Testis (tissue), 3 donors: Measurements from ENCODE around the gene SWAP70. TPM values are rescaled to one million over a fixed set of nuclear protein-coding genes. Genes with fewer than 3 reads are reported as not detected.
"Not testable (repeated sequence)": the region's sequence is repeated elsewhere in the genome, so short reads cannot be mapped to it uniquely, and the experiment has no call there.

Source experiments
- DNase-seq: peaks from one replicate; pipeline ENCODE4 v3.0.0-alpha.2; 2019
- H3K27ac ChIP-seq, 2 donors: fragments of 200-600 bp; sonication (generic); one replicate each; pipeline ENCODE4 v1.5.1; 2019
- H3K27me3 ChIP-seq: fragments of 200-600 bp; sonication (generic); one replicate; pipeline ENCODE4 v1.5.1; 2019
- H3K36me3 ChIP-seq: fragments of 200-600 bp; sonication (generic); one replicate; pipeline ENCODE4 v1.5.1; 2017; ENCODE audit warnings: low read depth; ENCODE audit errors: missing control alignments
- H3K4me1 ChIP-seq: fragments of 200-600 bp; sonication (generic); one replicate; pipeline ENCODE4 v1.5.1; 2019
- H3K4me3 ChIP-seq, 2 donors: fragments of 200-600 bp; sonication (generic); one replicate each; pipeline ENCODE4 v1.5.1; 2017 to 2019
- H3K9me3 ChIP-seq: fragments of 200-600 bp; sonication (generic); one replicate; pipeline ENCODE4 v1.5.1; 2017
- POLR2A ChIP-seq: fragments of 450-650 bp; IDR thresholded peaks from one replicate; pipeline ENCODE4 v1.6.1; 2017; ENCODE audit warnings: antibody characterized with exemption, mild to moderate bottlenecking, moderate library complexity
- WGBS, 2 donors: methylation state at CpG; one replicate each; pipeline ENCODE4 v1.1.5; 2018; 5-methylcytosine and 5-hydroxymethylcytosine counted together
- intact Hi-C: fragments of 100-400 bp; cut with DNase I; formaldehyde crosslinking; loops from one replicate; pipeline ENCODE4 v1.15.1; 2023; ENCODE audit warnings: low total_unique reads
- polyA plus RNA-seq: library from polyadenylated mRNA; stranded (reverse); fragments of 350-450 nt; fragmentation: Illumina TruSeq; extraction: RNeasy Lipid Tissue Mini Kit (QIAGEN cat#74804); gene quantifications from one replicate; pipeline ENCODE4 v1.2.3, GENCODE V29; 2014; ENCODE audit warnings: low read depth, low replicate concordance; ENCODE audit not compliant: insufficient read depth
- total RNA-seq, 2 donors: library from RNA; depleted of rRNA; stranded (reverse); fragments of >200 nt; gene quantifications; one replicate each; pipeline ENCODE4 v1.2.3, GENCODE V29; 2016
- TF ChIP-seq, protein P1 (sequence below), 3 experiments: fragments of 450-650 bp in 2 of 3; fragments of 200-600 bp in 1 of 3; sonication (generic) in 1 of 3; IDR thresholded peaks; one replicate each; pipeline ENCODE4 v1.5.1; 2016 to 2019; ENCODE audit warnings: antibody characterized with exemption in 3 of 3, mild to moderate bottlenecking in 2 of 3, moderate library complexity in 1 of 3

SWAP70 gene
- total and polyA plus RNA-seq, 3 donors from 2014 or later: 10.2 to 14.7 (median 10.5) TPM

DNA sequence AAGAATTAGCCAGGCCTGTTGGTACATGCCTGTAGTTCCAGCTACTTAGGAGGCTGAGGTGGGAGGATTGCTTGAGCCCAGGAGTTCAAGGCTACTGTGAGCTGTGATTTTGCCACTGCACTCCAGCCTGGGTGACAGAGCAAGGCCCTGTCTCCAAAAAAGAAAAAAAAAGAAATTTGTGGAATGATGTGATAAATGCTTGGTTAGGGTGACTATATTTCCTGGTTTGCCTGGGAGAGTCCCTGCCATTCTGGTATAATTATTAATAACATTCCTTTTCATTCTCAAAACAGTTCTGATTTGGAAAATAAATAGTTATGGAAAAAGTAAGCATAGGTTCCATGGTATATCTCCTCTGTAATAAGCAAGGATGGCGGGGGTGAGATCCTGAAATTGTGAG is 74.8 kb downstream of the SWAP70 start:
- 83 to 94% methylated on average over 1 of the region's 1 CpG for WGBS, 2 donors
- intact Hi-C loops: no loop called here
- no peak for DNase-seq
- Histone ChIP-seq H3K9me3 (no peaks in the 10 kb centered on the region), H3K36me3 (no peaks in the 10 kb centered on the region), H3K27me3 (no peaks in the 10 kb centered on the region), H3K27ac (no peak overlapping the region), H3K4me3 (no peak overlapping the region), H3K4me1 (no peaks in the 10 kb centered on the region)
- TF ChIP-seq, protein P1, sequence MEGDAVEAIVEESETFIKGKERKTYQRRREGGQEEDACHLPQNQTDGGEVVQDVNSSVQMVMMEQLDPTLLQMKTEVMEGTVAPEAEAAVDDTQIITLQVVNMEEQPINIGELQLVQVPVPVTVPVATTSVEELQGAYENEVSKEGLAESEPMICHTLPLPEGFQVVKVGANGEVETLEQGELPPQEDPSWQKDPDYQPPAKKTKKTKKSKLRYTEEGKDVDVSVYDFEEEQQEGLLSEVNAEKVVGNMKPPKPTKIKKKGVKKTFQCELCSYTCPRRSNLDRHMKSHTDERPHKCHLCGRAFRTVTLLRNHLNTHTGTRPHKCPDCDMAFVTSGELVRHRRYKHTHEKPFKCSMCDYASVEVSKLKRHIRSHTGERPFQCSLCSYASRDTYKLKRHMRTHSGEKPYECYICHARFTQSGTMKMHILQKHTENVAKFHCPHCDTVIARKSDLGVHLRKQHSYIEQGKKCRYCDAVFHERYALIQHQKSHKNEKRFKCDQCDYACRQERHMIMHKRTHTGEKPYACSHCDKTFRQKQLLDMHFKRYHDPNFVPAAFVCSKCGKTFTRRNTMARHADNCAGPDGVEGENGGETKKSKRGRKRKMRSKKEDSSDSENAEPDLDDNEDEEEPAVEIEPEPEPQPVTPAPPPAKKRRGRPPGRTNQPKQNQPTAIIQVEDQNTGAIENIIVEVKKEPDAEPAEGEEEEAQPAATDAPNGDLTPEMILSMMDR (IDR thresholded peaks at IDR 0.05): no peak
- no peak for TF ChIP-seq POLR2A

DNA sequence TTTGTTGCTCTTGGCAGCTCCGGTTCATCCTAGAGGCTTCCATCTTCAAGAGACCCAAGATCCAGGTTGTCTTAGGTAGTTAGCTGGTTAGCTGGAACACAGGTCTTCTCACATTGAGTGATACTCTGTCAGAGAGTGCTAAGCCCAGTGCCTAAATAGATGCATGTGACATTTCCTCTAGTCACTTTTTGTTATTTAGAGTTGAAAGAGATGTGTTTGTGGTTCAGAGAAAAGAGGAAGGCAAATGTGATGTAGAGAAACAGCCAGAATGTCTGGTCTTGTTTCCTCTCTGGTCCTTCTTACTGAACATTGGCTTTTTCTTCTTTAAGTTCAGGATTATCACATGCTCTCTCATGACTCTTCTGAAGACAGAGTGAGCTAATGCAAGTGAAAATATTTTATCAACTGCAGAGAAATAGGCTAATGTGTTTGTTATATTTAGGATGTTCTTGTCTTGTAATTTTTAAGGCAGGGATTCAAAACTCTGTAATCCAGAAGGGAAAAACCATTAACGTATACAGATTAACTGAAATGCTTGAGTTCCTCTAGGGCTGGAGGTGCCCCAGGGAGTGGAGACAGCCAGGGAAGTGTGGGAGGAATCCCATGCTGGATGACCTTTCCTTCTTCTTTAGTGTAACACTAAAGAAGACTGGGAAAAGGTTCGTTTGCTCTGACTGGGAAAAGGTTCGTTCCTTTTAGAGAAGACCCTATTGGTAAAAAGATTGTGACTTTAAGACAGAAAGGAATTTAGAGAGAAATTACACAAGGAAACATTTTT is 75.4 kb downstream of the SWAP70 start:
- TF ChIP-seq, protein P1 (IDR thresholded peaks at IDR 0.05): no peak
- TF ChIP-seq POLR2A: no peak
- H3K4me3 ChIP-seq: no peak overlapping the region
- no peaks in the 10 kb centered on the region for H3K36me3 ChIP-seq
- DNase-seq: no peak
- H3K27ac ChIP-seq: no peak overlapping the region
- H3K4me1 ChIP-seq: no peaks in the 10 kb centered on the region
- WGBS, 2 donors: 59 to 64% methylated on average over 4 of the region's 4 CpGs
- H3K9me3 ChIP-seq: no peaks in the 10 kb centered on the region
- intact Hi-C loops: no loop called here
- H3K27me3 ChIP-seq: no peaks in the 10 kb centered on the region

DNA sequence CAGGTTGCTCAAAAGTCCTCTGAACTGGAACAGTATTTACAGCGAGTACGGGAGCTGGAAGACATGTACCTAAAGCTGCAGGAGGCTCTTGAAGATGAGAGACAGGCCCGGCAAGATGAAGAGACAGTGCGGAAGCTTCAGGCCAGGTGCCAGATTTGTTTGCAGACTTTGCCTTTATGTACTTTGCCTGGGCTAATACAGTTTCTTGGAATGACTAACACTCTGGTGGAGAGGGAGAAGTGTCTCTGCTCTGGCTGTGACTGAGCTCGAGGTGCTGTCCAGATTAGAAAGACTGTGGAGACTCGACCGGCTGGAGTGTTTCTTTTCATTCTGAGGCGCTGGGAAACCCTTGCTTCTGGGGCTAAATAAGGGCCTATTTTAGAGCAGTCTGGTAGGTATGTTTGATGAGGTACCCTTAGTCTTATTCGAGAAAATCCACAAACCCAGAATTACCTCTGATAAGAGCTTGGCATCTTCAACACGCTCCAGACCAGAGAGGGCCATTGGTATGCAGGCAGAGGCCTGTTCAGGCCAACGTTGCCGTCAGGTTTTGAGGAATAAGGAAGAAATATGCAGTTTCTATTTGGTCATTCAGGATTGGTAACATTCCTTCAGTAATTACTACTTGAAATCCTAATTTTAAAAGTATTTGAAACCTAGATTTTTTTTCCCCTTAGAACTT is 76.5 kb downstream of the SWAP70 start:
- no peaks in the 10 kb centered on the region for H3K27me3 ChIP-seq
- DNase-seq: no peak
- H3K27ac ChIP-seq: no peak overlapping the region
- H3K4me1 ChIP-seq: no peaks in the 10 kb centered on the region
- no peak overlapping the region for H3K4me3 ChIP-seq
- no peaks in the 10 kb centered on the region for H3K9me3 ChIP-seq
- intact Hi-C loops: no loop called here
- no peaks in the 10 kb centered on the region for H3K36me3 ChIP-seq
- TF ChIP-seq, protein P1 (IDR thresholded peaks at IDR 0.05): no peak
- TF ChIP-seq POLR2A: no peak
- 87 to 91% methylated on average over 10 to 12 of the region's 12 CpGs for WGBS, 2 donors

DNA sequence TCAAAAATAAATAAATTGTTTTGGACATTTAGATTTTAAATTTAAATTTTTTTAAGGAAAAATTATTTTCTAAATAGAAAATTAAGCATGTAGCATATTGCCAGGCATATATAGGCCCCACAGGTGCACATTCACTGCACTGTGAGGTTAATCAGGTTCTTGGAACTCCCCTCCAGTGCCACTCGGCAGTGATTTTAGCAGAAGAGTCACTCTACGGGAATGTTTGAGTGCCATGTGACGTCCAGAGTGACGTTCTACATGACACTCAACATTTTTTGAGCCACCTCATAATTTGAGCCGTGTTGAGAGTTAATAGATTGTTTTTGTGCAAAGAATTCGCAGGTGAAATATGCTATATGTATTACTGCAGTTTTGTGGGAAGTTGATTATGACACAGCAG is 77.4 kb downstream of the SWAP70 start:
- DNase-seq: no peak
- no peak overlapping the region for H3K4me3 ChIP-seq
- no peaks in the 10 kb centered on the region for H3K27me3 ChIP-seq
- TF ChIP-seq, protein P1 (IDR thresholded peaks at IDR 0.05): no peak
- no peak for TF ChIP-seq POLR2A
- H3K9me3 ChIP-seq: no peaks in the 10 kb centered on the region
- H3K36me3 ChIP-seq: no peaks in the 10 kb centered on the region
- intact Hi-C loops: no loop called here
- H3K27ac ChIP-seq: no peak overlapping the region
- WGBS, 2 donors: 91 to 92% methylated on average over 6 of the region's 6 CpGs
- H3K4me1 ChIP-seq: no peaks in the 10 kb centered on the region

DNA sequence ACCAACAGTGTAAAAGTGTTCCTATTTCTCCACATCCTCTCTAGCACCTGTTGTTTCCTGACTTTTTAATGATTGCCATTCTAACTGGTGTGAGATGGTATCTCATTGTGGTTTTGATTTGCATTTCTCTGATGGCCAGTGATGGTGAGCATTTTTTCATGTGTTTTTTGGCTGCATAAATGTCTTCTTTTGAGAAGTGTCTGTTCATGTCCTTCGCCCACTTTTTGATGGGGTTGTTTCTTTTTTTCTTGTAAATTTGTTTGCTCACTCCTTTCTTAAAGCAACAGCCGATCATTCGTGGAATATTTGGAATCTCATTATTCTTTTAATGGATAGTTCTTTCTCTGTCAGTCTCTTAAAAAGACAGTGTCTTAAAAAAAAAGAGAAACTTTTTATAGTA is 79.6 kb downstream of the SWAP70 start:
- H3K4me3 ChIP-seq, H3K9me3 ChIP-seq, H3K27me3 ChIP-seq, intact Hi-C loops, H3K36me3 ChIP-seq, H3K27ac ChIP-seq, DNase-seq: not testable (repeated sequence)
- peaks cover 11% of the 10 kb centered on the region for H3K4me1 ChIP-seq
- WGBS, 2 donors: 92 to 96% methylated on average over 3 of the region's 3 CpGs
